KMS-11 (cell line): ENCODE data around the gene PRSS12.

Experiments used
- H2AFZ ChIP-seq: fragments of 200-600 bp; sonication (generic); 2 replicates; pipeline ENCODE4 v1.6.1; 2016; ENCODE audit warnings: antibody characterized with exemption, mixed run types, low read depth
- H3K27ac ChIP-seq: fragments of 200-600 bp; sonication (generic); 2 replicates; pipeline ENCODE4 v1.6.1; 2016; ENCODE audit warnings: mild to moderate bottlenecking, mixed run types
- H3K27me3 ChIP-seq: fragments of 200-600 bp; sonication (generic); 2 replicates; pipeline ENCODE4 v1.6.1; 2017; ENCODE audit warnings: mild to moderate bottlenecking, low read depth, mixed run types, moderate library complexity; ENCODE audit not compliant: insufficient read depth
- H3K36me3 ChIP-seq: fragments of 200-600 bp; sonication (generic); 2 replicates; pipeline ENCODE4 v1.6.1; 2017; ENCODE audit warnings: mild to moderate bottlenecking, mixed run types; ENCODE audit not compliant: insufficient read depth
- H3K4me1 ChIP-seq: fragments of 200-600 bp; sonication (generic); 2 replicates; pipeline ENCODE4 v1.6.1; 2016; ENCODE audit warnings: mild to moderate bottlenecking, low read depth, mixed run types; ENCODE audit not compliant: poor library complexity, severe bottlenecking
- H3K4me2 ChIP-seq: fragments of 200-600 bp; sonication (generic); 2 replicates; pipeline ENCODE4 v1.7.0; 2016; ENCODE audit warnings: mild to moderate bottlenecking, mixed run types
- H3K4me3 ChIP-seq: fragments of 200-600 bp; sonication (generic); IDR thresholded peaks from 2 replicates; pipeline ENCODE4 v1.6.1; 2017; ENCODE audit warnings: low read depth, low read length, mixed read lengths; ENCODE audit not compliant: insufficient read depth
- H3K79me2 ChIP-seq: fragments of 200-600 bp; sonication (generic); 2 replicates; pipeline ENCODE4 v1.6.1; 2016; ENCODE audit warnings: low read depth, mixed run types; ENCODE audit not compliant: insufficient read depth
- H3K9ac ChIP-seq: fragments of 200-600 bp; sonication (generic); 2 replicates; pipeline ENCODE4 v1.6.1; 2016; ENCODE audit warnings: mild to moderate bottlenecking, mixed run types
- H4K20me1 ChIP-seq: fragments of 200-600 bp; sonication (generic); 2 replicates; pipeline ENCODE4 v1.6.1; 2016; ENCODE audit warnings: mild to moderate bottlenecking, mixed run types; ENCODE audit not compliant: insufficient read depth
- CTCF ChIP-seq: fragments of 200-600 bp; sonication (generic); conservative IDR thresholded peaks from 2 replicates; pipeline ENCODE4 v1.6.1; 2017; ENCODE audit warnings: low read depth, mild to moderate bottlenecking, antibody characterized with exemption, low read length, moderate library complexity, mixed read lengths

The PRSS12 gene

GRCh38 chr4:118337954-118338353, 14.8 kb downstream of the PRSS12 start:
- Histone ChIP-seq H4K20me1 (no peaks in the 10 kb centered on the region), H3K4me3 (no peak overlapping the region), H3K4me1 (peaks cover 7% of the 10 kb centered on the region), H3K9ac (no peak overlapping the region), H3K36me3 (no peaks in the 10 kb centered on the region), H3K79me2 (no peaks in the 10 kb centered on the region), H3K4me2 (no peak overlapping the region), H3K27ac (no peak overlapping the region), H3K27me3 (no peaks in the 10 kb centered on the region), H2AFZ (no peak overlapping the region)
- TF ChIP-seq CTCF = no peak

- no peak overlapping the region for H3K4me2 ChIP-seq
- no peak for TF ChIP-seq CTCF
- H3K27me3 ChIP-seq = no peaks in the 10 kb centered on the region
Observed at GRCh38 chr4:118335774-118336173, 17.0 kb downstream of the PRSS12 start.

GRCh38 chr4:118335324-118335723, 17.5 kb downstream of the PRSS12 start:
- Histone ChIP-seq H3K4me1 (no peaks in the 10 kb centered on the region), H3K4me2 (no peak overlapping the region), H3K27ac (no peak overlapping the region), H3K9ac (no peak overlapping the region), H2AFZ (no peak overlapping the region), H3K36me3 (no peaks in the 10 kb centered on the region), H3K79me2 (no peaks in the 10 kb centered on the region), H3K27me3 (no peaks in the 10 kb centered on the region), H4K20me1 (no peaks in the 10 kb centered on the region), H3K4me3 (no peak overlapping the region)
- TF ChIP-seq CTCF = no peak

More at GRCh38 chr4:118335774-118336173, 17.0 kb downstream of the PRSS12 start:
- Histone ChIP-seq H3K36me3 (no peaks in the 10 kb centered on the region), H3K4me3 (no peak overlapping the region), H2AFZ (no peak overlapping the region), H3K27ac (no peak overlapping the region), H3K9ac (no peak overlapping the region), H4K20me1 (no peaks in the 10 kb centered on the region), H3K79me2 (no peaks in the 10 kb centered on the region), H3K4me1 (no peaks in the 10 kb centered on the region)

GRCh38 chr4:118331352-118331751, 21.5 kb downstream of the PRSS12 start:
- Histone ChIP-seq H3K9ac (no peak overlapping the region), H3K27me3 (no peaks in the 10 kb centered on the region), H3K79me2 (no peaks in the 10 kb centered on the region), H3K4me2 (no peak overlapping the region), H3K4me1 (no peaks in the 10 kb centered on the region), H2AFZ (no peak overlapping the region), H4K20me1 (no peaks in the 10 kb centered on the region), H3K27ac (no peak overlapping the region), H3K4me3 (no peak overlapping the region), H3K36me3 (no peaks in the 10 kb centered on the region)
- TF ChIP-seq CTCF = no peak
